Heart left ventricle (tissue), 16 donors: ENCODE results near the gene TMEM176B. TPM values are rescaled to one million over a fixed set of nuclear protein-coding genes. Genes with fewer than 3 reads are reported as not detected.
"Not testable (repeated sequence)": the region's sequence is repeated elsewhere in the genome, so short reads cannot be mapped to it uniquely, and the experiment has no call there.

ENCODE experiments used
- ATAC-seq, 4 donors: fragments of 200-7000 bp; cut with Tn5 transposase; one replicate each; pipeline ENCODE4 v1.9.1; 2020 to 2022; ENCODE audit warnings: moderate library complexity in 4 of 4, mild to moderate bottlenecking in 3 of 4, moderate number of reproducible peaks in 1 of 4
- DNase-seq, 5 donors: peaks; one replicate each; pipeline ENCODE4 v3.0.0-alpha.2; 2020
- H3K27ac ChIP-seq, 12 donors: fragments of 200-600 bp; sonication (generic) in 4 of 12; one replicate each; pipeline versions ENCODE4 v1.5.0 to v1.8.0; 2016 to 2022; ENCODE audit warnings: mild to moderate bottlenecking in 2 of 12
- H3K27me3 ChIP-seq, 9 donors: fragments of 200-600 bp; sonication (generic) in 2 of 9; one replicate each; pipeline versions ENCODE4 v1.5.1 to v1.8.0; 2016 to 2022; ENCODE audit warnings: mild to moderate bottlenecking in 3 of 9
- H3K36me3 ChIP-seq, 9 donors: fragments of 200-600 bp; sonication (generic) in 2 of 9; one replicate each; pipeline versions ENCODE4 v1.5.0 to v1.8.0; 2018 to 2022; ENCODE audit warnings: mild to moderate bottlenecking in 2 of 9
- H3K4me1 ChIP-seq, 12 donors: fragments of 200-600 bp; sonication (generic) in 4 of 12; one replicate each; pipeline versions ENCODE4 v1.5.0 to v1.8.0; 2016 to 2022; ENCODE audit warnings: mild to moderate bottlenecking in 3 of 12
- H3K4me3 ChIP-seq, 12 donors: fragments of 200-600 bp; sonication (generic) in 4 of 12; one replicate each; pipeline versions ENCODE4 v1.5.0 to v1.8.0; 2017 to 2022; ENCODE audit warnings: mild to moderate bottlenecking in 9 of 12, moderate library complexity in 4 of 12
- H3K9me3 ChIP-seq, 12 donors: fragments of 200-600 bp; sonication (generic) in 4 of 12; one replicate each; pipeline versions ENCODE4 v1.5.0 to v1.8.0; 2016 to 2022; ENCODE audit warnings: mild to moderate bottlenecking in 1 of 12
- POLR2A ChIP-seq, 2 donors: fragments of 450-650 bp; IDR thresholded peaks; one replicate each; pipeline ENCODE4 v1.6.1; 2017; ENCODE audit warnings: antibody characterized with exemption in 2 of 2, mild to moderate bottlenecking in 2 of 2, moderate library complexity in 2 of 2
- WGBS, 4 donors: extraction: QIAGEN DNeasy Blood & Tissue Kit in 2 of 4; methylation state at CpG; one replicate each; pipeline versions ENCODE4 v1.1.5 to v1.1.7; 2013 to 2018; 5-methylcytosine and 5-hydroxymethylcytosine counted together
- intact Hi-C, 10 donors: fragments of 100-400 bp; cut with DNase I; formaldehyde crosslinking; loops; one replicate each; pipeline versions ENCODE4 v1.11.1 to v1.14.2; 2022
- polyA plus RNA-seq, 2 donors: library from polyadenylated mRNA; stranded (reverse); fragments of 200-250 nt; gene quantifications; one replicate each; pipeline ENCODE4 v1.2.3, GENCODE V29; 2013
- total RNA-seq, 9 donors: library from RNA; depleted of rRNA in 2 of 9; stranded (reverse); fragments of >200 nt in 2 of 9; fragmentation: NEBNext Ultra II Directional in 3 of 9; extraction: Animal tissue kit (Norgen Biotek cat#: 25700) in 3 of 9; gene quantifications; one replicate each; pipeline versions ENCODE4 v1.1.0 to v1.2.4, GENCODE V29; 2016 to 2023
- TF ChIP-seq, protein P1 (sequence below), 12 donors: fragments of 200-600 bp; sonication (generic) in 4 of 12; IDR thresholded peaks; one replicate each; pipeline versions ENCODE4 v1.5.0 to v1.8.0; 2018 to 2022; ENCODE audit warnings: antibody characterized with exemption in 12 of 12, mild to moderate bottlenecking in 5 of 12
- donor health status: ischemic (EF 13 %, LVEDD 7.1; RV severe dilation, severe dysfunction).
- donor health status: healthy with polysubstance abuse.
- donor health status: DM: no; HTN: yes; CAD: no.
- donor health status: DM: no; HTN: no; CAD: no.
- donor health status: ischemic (EF 25% LVEDD 6.9; RV normal size, moderate dysfunction).
- donor health status: ischemic (EF 25% LVEDD 5.7; RV mildly dilated, moderate dysfunction).
- donor health status: healthy.
- donor health status: DM: yes; HTN: yes; CAD: no.
- donor health status: ischemic (EF 35%, LVEDD 5.7; RV mildly dilated, moderate dysfunction).
- donor health status: nonischemic (EF 11% LVEDD 7.7; RV severe dilation, severe dysfunction).
- donor health status: DM: yes; HTN: yes; CAD: no.
- donor health status: PGD.
- donor health status: ischemic (EF 29% LVEDD 5.4; RV normal size, mild dysfunction).
- donor health status: nonischemic (EF 23%, LVEDD 6.1; RV moderate dilation, normal function).

TMEM176B gene
- total and polyA plus RNA-seq, 11 donors, result 18.9 to 137 (median 84.3) TPM

DNA sequence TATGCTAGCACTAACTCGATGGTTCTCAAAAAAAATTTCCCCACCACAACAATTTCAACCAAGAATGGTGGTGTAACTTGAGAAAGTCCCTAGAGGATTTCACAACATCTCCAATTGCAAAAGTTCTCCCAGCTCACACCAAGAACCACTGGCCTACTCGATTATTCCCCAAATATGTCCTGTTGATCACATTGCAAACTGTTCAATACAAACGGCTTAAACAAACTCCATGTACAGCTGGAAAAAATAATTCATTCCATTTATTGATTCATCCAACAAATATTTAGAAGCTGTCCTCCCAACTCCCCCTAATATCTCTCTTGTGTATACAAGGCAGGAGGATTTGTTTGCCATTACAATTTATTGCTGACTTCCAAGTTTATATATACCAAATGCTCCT, 19.1 kb downstream of the TMEM176B start:
- WGBS, 4 donors, result 45 to 62% (median 49%) methylated on average over 3 of the region's 3 CpGs
- intact Hi-C loops, result loop anchor here in 6 of 10 donors (2.0 to 10.0 kb wide), 5 partner anchors 96 to 206 kb away; partner anchors contain the start of gene KCNH2 (in 1 of the 6)

DNA sequence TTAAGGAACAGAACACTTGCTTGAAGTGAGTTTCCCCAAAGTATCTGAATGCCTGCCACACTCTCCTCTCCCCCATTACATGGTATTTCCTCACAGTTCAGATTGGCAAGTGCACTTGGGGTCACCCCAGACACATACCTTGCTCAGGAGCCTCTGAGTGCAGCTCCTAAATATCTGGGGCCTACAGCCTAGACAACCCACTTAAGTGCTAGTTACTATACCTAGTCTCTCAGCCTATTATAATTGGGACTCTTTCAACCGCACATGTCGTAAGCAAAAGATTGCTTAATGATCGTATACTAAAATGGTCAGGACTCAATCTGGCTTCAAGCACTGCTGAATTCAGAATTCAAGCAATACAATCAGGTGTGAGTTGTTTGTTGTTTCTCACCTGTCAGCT, 19.9 kb downstream of the TMEM176B start:
- 62 to 78% (median 65%) methylated on average over 3 of the region's 3 CpGs for whole genome bisulfite sequencing, 4 donors
- Histone ChIP-seq H3K4me3 (no peak overlapping the region), H3K36me3 (no peaks in the 10 kb centered on the region), H3K27ac (peak overlapping the region in 1 of 12 donors; percentile 60), H3K9me3 (no peaks in the 10 kb centered on the region), H3K27me3 (no peaks in the 10 kb centered on the region), H3K4me1 (peaks cover 0 to 46% (median 12%) of the 10 kb centered on the region in 12 donors)
- no peak for DNase-seq
- ATAC-seq, result no peak
- intact Hi-C loops, result loop anchor here in 6 of 10 donors (2.0 to 10.0 kb wide), 5 partner anchors 97 to 207 kb away; partner anchors contain the start of gene KCNH2 (in 1 of the 6)
- TF ChIP-seq POLR2A (IDR thresholded peaks at IDR 0.05), result no peak
- TF ChIP-seq, protein P1, sequence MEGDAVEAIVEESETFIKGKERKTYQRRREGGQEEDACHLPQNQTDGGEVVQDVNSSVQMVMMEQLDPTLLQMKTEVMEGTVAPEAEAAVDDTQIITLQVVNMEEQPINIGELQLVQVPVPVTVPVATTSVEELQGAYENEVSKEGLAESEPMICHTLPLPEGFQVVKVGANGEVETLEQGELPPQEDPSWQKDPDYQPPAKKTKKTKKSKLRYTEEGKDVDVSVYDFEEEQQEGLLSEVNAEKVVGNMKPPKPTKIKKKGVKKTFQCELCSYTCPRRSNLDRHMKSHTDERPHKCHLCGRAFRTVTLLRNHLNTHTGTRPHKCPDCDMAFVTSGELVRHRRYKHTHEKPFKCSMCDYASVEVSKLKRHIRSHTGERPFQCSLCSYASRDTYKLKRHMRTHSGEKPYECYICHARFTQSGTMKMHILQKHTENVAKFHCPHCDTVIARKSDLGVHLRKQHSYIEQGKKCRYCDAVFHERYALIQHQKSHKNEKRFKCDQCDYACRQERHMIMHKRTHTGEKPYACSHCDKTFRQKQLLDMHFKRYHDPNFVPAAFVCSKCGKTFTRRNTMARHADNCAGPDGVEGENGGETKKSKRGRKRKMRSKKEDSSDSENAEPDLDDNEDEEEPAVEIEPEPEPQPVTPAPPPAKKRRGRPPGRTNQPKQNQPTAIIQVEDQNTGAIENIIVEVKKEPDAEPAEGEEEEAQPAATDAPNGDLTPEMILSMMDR (IDR thresholded peaks at IDR 0.05), result no peak

More for the DNA sequence above, 19.1 kb downstream of the TMEM176B start:
- Histone ChIP-seq H3K9me3 (no peaks in the 10 kb centered on the region), H3K4me3 (no peak overlapping the region), H3K36me3 (no peaks in the 10 kb centered on the region), H3K4me1 (peaks cover 0 to 54% (median 17%) of the 10 kb centered on the region in 12 donors), H3K27ac (peak overlapping the region in 1 of 12 donors; percentile 60), H3K27me3 (no peaks in the 10 kb centered on the region)
- no peak for DNase-seq
- ATAC-seq, result no peak
- no peak for TF ChIP-seq POLR2A (IDR thresholded peaks at IDR 0.05)
- TF ChIP-seq, protein P1 (IDR thresholded peaks at IDR 0.05), result no peak

DNA sequence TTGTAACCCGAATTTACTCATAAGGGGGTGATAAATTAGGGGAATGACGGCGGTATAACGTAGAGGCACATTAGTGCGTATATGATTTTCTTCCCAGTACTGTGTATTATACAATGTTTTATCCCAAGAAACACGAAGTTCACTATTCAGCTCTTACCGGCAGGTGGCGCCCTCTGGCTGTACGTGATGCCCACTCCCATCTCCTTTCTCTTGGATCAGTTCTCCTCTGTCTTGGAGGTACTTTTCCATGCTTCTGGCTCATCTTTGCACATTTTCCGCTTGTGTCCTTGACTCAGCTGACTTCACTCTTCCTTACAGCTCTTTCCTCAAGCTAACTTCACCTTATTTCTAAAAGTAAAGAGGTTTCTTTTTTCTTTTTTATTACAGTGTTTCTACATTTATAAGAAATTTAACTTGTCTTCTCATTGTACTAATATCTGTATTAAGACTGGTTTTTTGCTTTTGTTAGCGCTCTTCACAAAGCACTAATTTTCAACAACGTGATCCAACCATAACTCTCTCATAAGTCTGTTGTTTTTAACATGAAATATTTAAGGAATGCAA, 21.3 kb downstream of the TMEM176B start:
- intact Hi-C loops, result loop anchor here in 8 of 10 donors (1.0 to 10.0 kb wide), 7 partner anchors 83 to 424 kb away; no protein-coding TSS in a partner anchor
- peaks cover 0 to 7% (median 0%) of the 10 kb centered on the region in 12 donors for H3K9me3 ChIP-seq
- no peak overlapping the region for H3K4me3 ChIP-seq
- no peak for TF ChIP-seq POLR2A (IDR thresholded peaks at IDR 0.05)
- TF ChIP-seq, protein P1 (IDR thresholded peaks at IDR 0.05), result peak; percentile 84 to 97 (median 91)
- H3K4me1 ChIP-seq, result peaks cover 0 to 31% (median 0%) of the 10 kb centered on the region in 12 donors
- WGBS, 4 donors, result 8 to 11% (median 9%) methylated on average over 12 of the region's 12 CpGs
- DNase-seq, result peak; percentile 78 to 91 (median 83)
- H3K36me3 ChIP-seq, result no peaks in the 10 kb centered on the region
- peak; percentile 65 to 89 (median 86) for ATAC-seq
- no peak overlapping the region for H3K27ac ChIP-seq
- H3K27me3 ChIP-seq, result no peaks in the 10 kb centered on the region

DNA sequence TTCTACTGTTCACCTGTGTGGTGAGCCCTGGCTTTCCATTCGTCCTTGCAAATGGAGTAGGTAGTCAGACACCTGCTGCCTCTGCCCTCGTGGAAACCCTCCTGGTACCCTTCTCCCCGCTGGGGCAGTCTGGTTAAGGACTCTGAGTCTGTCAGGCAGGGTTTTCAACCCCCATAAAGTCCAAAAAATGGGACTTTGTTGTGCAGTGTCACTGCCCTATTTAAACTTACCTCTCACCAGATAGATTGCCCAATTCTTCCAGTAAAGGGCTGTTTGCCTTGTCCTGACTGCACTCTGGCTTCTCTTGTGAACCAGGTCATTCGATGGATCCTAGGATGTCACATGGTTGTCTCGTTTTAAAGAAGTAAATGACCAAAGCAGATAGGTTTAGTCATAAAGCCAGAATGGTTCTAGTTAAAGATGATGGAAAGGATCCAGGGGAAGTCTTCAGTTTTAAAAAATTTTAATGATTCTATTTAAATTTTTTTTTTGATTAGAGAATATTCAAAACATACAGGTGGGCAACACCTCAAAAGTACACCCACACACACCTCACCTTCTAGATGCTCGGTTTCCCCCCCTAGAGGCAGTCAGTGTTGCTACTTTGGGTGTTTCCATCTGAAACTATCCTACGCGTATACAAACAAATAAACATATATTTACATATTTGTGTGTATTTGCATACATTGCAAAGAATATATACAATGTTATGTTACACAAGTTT, 22.0 kb downstream of the TMEM176B start:
- intact Hi-C loops, result loop anchor here in 8 of 10 donors (1.0 to 10.0 kb wide), 7 partner anchors 84 to 423 kb away; no protein-coding TSS in a partner anchor
- 53 to 62% (median 60%) methylated on average over 8 of the region's 8 CpGs for WGBS, 4 donors

DNA sequence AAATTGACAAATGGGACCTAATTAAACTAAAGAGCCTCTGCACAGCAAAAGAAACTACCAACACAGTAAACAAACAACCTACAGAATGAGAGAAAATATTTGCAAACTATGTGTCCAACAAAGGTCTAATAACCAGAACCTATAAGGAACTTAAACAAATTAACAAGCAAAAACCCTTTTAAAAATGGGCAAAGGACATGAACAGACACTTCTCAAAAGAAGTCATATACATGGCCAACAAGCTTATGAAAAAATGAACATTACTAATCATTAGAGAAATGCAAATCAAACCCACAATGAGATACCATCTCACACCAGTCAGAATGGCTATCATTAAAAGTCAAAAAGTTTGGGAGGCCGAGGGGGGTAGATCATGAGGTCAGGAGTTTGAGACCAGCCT, 26.0 kb downstream of the TMEM176B start:
- ATAC-seq, H3K36me3 ChIP-seq, DNase-seq, H3K4me1 ChIP-seq, H3K27ac ChIP-seq, H3K27me3 ChIP-seq, H3K4me3 ChIP-seq: not testable (repeated sequence)
- WGBS, 4 donors, result 75 to 92% (median 82%) methylated on average over 1 of the region's 1 CpG
- intact Hi-C loops, result loop anchor here in 1 of 10 donors (10.0 kb wide), 1 partner anchor 419 kb away; no protein-coding TSS in a partner anchor
- peaks cover 0 to 18% (median 0%) of the 10 kb centered on the region in 12 donors for H3K9me3 ChIP-seq

More for the DNA sequence above, 22.0 kb downstream of the TMEM176B start:
- peaks cover 0 to 14% (median 0%) of the 10 kb centered on the region in 12 donors for H3K9me3 ChIP-seq
- H3K27me3 ChIP-seq, result no peaks in the 10 kb centered on the region
- DNase-seq (no peak), ATAC-seq (no peak)
- H3K4me1 ChIP-seq, result peaks cover 0 to 27% (median 0%) of the 10 kb centered on the region in 12 donors
- H3K36me3 ChIP-seq, result no peaks in the 10 kb centered on the region
- no peak overlapping the region for H3K4me3 ChIP-seq
- no peak for TF ChIP-seq POLR2A (IDR thresholded peaks at IDR 0.05)
- TF ChIP-seq, protein P1 (IDR thresholded peaks at IDR 0.05), result no peak
- no peak overlapping the region for H3K27ac ChIP-seq
